AML-193 (cell line): ENCODE measurements around the gene CCDC71.

Source experiments
- DNase-seq, 2 experiments: peaks; one replicate each; lab custom pipeline; 2025; lab: John Stamatoyannopoulos, UW

CCDC71 gene

GRCh38 chr3:49166752-49167556 is 823 bp upstream of the CCDC71 start:
- no peak for DNase-seq

- no peak for DNase-seq
These were observed 979 bp downstream of the CCDC71 start for GRCh38 chr3:49164983-49165720.

- DNase-seq = no peak
These were observed 2.5 kb downstream of the CCDC71 start for GRCh38 chr3:49163609-49164008.

GRCh38 chr3:49162751-49163419 is 3.2 kb downstream of the CCDC71 start:
- DNase-seq = no peak

- peak in 1 of 2 experiments; percentile 25 for DNase-seq
These were observed 4.2 kb downstream of the CCDC71 start for GRCh38 chr3:49161808-49162530.

GRCh38 chr3:49161197-49161596 is 4.9 kb downstream of the CCDC71 start:
- DNase-seq = no peak

GRCh38 chr3:49158792-49159191 is 7.3 kb downstream of the CCDC71 start:
- DNase-seq = no peak

- DNase-seq = peak; percentile 68 to 70
These were observed 7.9 kb downstream of the CCDC71 start for GRCh38 chr3:49158103-49158709.

GRCh38 chr3:49157289-49157688 is 8.8 kb downstream of the CCDC71 start:
- DNase-seq = no peak

- DNase-seq = no peak
These were observed 12.7 kb downstream of the CCDC71 start for GRCh38 chr3:49153349-49153912.

- no peak for DNase-seq
These were observed 14.5 kb downstream of the CCDC71 start for GRCh38 chr3:49151610-49152009.

GRCh38 chr3:49148159-49148558 is 18.0 kb downstream of the CCDC71 start:
- DNase-seq = no peak

- no peak for DNase-seq
These were observed 26.1 kb downstream of the CCDC71 start for GRCh38 chr3:49140080-49140479.

GRCh38 chr3:49135499-49135898 is 30.6 kb downstream of the CCDC71 start:
- DNase-seq = no peak

GRCh38 chr3:49134471-49135265 is 31.5 kb downstream of the CCDC71 start:
- DNase-seq = no peak

GRCh38 chr3:49133226-49133951 is 32.7 kb downstream of the CCDC71 start:
- DNase-seq = no peak

GRCh38 chr3:49132437-49133225 is 33.5 kb downstream of the CCDC71 start, which contains the start of gene LAMB2:
Gene LAMB2, minus strand, starts transcription at chr3:49133050. Its CDS starts 183 bp downstream, at chr3:49132867.
- no peak for DNase-seq

- DNase-seq = no peak
These were observed 34.1 kb downstream of the CCDC71 start for GRCh38 chr3:49132073-49132436.

- DNase-seq = no peak
These were observed 34.6 kb downstream of the CCDC71 start for GRCh38 chr3:49131576-49131975.
